ENCODE data around the gene CAPZA1.

CAPZA1 gene

GRCh38 chr1:112718691-112719418 lies 99.2 kb downstream of the CAPZA1 start:
- no peak overlapping the region for H3K4me3 ChIP-seq (ENCODE audit: low read depth, low read length)
- no peaks in the 10 kb centered on the region for H3K4me1 ChIP-seq (ENCODE audit: control insufficient read depth, insufficient read depth, low read length)
- H3K27ac ChIP-seq (ENCODE audit: extremely low read depth, low read depth, low read length) = no peak overlapping the region
- no peaks in the 10 kb centered on the region for H3K9me3 ChIP-seq (ENCODE audit: control insufficient read depth, insufficient read depth, low read depth, low read length)
- ChIA-PET POLR2A (interaction anchor here (1.0 kb wide), 1 partner anchor 237 kb away, joined by 4 read pairs; the partner anchor contains the start of gene SLC16A1), CTCF (interaction anchor here (0.5 to 9.1 kb wide), 39 partner anchors 8 to 1212 kb away, joined by 3 to 417 read pairs (median 4); partner anchors contain the start of gene LRIG2)
- TF ChIP-seq MZF1 (tag by site-specific recombination; IDR thresholded peaks at IDR 0.05; ENCODE audit: borderline replicate concordance) (no peak), ZSCAN16 (tag by site-specific recombination; IDR thresholded peaks at IDR 0.05) (no peak), ZBTB17 (tag by site-specific recombination; IDR thresholded peaks at IDR 0.05) (peak; percentile 47), GLIS2 (tag by site-specific recombination; IDR thresholded peaks at IDR 0.05) (peak; percentile 57), ZNF2 (tag by site-specific recombination; IDR thresholded peaks at IDR 0.05) (peak; percentile 78), KLF7 (tag by site-specific recombination; IDR thresholded peaks at IDR 0.05; ENCODE audit: borderline replicate concordance) (no peak), ZSCAN30 (tag by site-specific recombination; IDR thresholded peaks at IDR 0.05) (peak; percentile 47; the same call in 1 of the 2 replicates), GLIS1 (tag by site-specific recombination; IDR thresholded peaks at IDR 0.05) (peak; percentile 99), ZBTB8A (tag by site-specific recombination; IDR thresholded peaks at IDR 0.05) (peak; percentile 85), SP7 (tag by site-specific recombination; IDR thresholded peaks at IDR 0.05) (peak; percentile 27; the same call in 1 of the 2 replicates), ZNF561 (tag by site-specific recombination; IDR thresholded peaks at IDR 0.05; ENCODE audit: borderline replicate concordance) (peak; percentile 43; the same call in 1 of the 2 replicates), ZFHX2 (tag by site-specific recombination; conservative IDR thresholded peaks at IDR 0.05) (peak; percentile 86), CTCF (tag by site-specific recombination; IDR thresholded peaks at IDR 0.05) (peak; percentile 85), TCF7L2 (IDR thresholded peaks at IDR 0.05; ENCODE audit: borderline replicate concordance, low read depth, low read length) (no peak), ZNF660 (tag by site-specific recombination; IDR thresholded peaks at IDR 0.05) (peak; percentile 82), ZNF777 (tag by site-specific recombination; IDR thresholded peaks at IDR 0.05; ENCODE audit: borderline replicate concordance) (0 out of 2 replicates have a peak, but pooled peaks have one; percentile 44), ZNF239 (tag by site-specific recombination; IDR thresholded peaks at IDR 0.05) (no peak)
- TF ChIP-seq, protein P1, sequence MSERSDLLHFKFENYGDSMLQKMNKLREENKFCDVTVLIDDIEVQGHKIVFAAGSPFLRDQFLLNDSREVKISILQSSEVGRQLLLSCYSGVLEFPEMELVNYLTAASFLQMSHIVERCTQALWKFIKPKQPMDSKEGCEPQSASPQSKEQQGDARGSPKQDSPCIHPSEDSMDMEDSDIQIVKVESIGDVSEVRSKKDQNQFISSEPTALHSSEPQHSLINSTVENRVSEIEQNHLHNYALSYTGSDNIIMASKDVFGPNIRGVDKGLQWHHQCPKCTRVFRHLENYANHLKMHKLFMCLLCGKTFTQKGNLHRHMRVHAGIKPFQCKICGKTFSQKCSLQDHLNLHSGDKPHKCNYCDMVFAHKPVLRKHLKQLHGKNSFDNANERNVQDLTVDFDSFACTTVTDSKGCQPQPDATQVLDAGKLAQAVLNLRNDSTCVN (tag by site-specific recombination; optimal IDR thresholded peaks at IDR 0.05) = peak; percentile 35
- TF ChIP-seq, protein P2, sequence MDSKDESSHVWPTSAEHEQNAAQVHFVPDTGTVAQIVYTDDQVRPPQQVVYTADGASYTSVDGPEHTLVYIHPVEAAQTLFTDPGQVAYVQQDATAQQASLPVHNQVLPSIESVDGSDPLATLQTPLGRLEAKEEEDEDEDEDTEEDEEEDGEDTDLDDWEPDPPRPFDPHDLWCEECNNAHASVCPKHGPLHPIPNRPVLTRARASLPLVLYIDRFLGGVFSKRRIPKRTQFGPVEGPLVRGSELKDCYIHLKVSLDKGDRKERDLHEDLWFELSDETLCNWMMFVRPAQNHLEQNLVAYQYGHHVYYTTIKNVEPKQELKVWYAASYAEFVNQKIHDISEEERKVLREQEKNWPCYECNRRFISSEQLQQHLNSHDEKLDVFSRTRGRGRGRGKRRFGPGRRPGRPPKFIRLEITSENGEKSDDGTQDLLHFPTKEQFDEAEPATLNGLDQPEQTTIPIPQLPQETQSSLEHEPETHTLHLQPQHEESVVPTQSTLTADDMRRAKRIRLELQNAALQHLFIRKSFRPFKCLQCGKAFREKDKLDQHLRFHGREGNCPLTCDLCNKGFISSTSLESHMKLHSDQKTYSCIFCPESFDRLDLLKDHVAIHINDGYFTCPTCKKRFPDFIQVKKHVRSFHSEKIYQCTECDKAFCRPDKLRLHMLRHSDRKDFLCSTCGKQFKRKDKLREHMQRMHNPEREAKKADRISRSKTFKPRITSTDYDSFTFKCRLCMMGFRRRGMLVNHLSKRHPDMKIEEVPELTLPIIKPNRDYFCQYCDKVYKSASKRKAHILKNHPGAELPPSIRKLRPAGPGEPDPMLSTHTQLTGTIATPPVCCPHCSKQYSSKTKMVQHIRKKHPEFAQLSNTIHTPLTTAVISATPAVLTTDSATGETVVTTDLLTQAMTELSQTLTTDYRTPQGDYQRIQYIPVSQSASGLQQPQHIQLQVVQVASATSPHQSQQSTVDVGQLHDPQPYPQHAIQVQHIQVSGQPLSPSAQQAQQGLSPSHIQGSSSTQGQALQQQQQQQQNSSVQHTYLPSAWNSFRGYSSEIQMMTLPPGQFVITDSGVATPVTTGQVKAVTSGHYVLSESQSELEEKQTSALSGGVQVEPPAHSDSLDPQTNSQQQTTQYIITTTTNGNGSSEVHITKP (tag by site-specific recombination; IDR thresholded peaks at IDR 0.05) = peak; percentile 66
- TF ChIP-seq, protein P3, sequence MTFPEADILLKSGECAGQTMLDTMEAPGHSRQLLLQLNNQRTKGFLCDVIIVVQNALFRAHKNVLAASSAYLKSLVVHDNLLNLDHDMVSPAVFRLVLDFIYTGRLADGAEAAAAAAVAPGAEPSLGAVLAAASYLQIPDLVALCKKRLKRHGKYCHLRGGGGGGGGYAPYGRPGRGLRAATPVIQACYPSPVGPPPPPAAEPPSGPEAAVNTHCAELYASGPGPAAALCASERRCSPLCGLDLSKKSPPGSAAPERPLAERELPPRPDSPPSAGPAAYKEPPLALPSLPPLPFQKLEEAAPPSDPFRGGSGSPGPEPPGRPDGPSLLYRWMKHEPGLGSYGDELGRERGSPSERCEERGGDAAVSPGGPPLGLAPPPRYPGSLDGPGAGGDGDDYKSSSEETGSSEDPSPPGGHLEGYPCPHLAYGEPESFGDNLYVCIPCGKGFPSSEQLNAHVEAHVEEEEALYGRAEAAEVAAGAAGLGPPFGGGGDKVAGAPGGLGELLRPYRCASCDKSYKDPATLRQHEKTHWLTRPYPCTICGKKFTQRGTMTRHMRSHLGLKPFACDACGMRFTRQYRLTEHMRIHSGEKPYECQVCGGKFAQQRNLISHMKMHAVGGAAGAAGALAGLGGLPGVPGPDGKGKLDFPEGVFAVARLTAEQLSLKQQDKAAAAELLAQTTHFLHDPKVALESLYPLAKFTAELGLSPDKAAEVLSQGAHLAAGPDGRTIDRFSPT (tag by site-specific recombination; IDR thresholded peaks at IDR 0.05) = 0 out of 2 replicates have a peak, but pooled peaks have one; percentile 58
- TF ChIP-seq, protein P4, sequence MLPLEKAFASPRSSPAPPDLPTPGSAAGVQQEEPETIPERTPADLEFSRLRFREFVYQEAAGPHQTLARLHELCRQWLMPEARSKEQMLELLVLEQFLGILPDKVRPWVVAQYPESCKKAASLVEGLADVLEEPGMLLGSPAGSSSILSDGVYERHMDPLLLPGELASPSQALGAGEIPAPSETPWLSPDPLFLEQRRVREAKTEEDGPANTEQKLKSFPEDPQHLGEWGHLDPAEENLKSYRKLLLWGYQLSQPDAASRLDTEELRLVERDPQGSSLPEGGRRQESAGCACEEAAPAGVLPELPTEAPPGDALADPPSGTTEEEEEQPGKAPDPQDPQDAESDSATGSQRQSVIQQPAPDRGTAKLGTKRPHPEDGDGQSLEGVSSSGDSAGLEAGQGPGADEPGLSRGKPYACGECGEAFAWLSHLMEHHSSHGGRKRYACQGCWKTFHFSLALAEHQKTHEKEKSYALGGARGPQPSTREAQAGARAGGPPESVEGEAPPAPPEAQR (tag by site-specific recombination; IDR thresholded peaks at IDR 0.05) = no peak
- H3K36me3 ChIP-seq (ENCODE audit: control insufficient read depth in 2 of 2, insufficient read depth in 1 of 2, low read length in 2 of 2) = no peaks in the 10 kb centered on the region

Measured in HEK293 (cell line).